Gastrocnemius medialis (tissue), 4 donors: Measurements from ENCODE around the gene SNX18.

ENCODE experiments used
- CTCF ChIP-seq, 5 experiments: fragments of 450-650 bp in 3 of 5; fragments of 200-600 bp in 2 of 5; sonication (generic) in 2 of 5; IDR thresholded peaks in 4 of 5; conservative IDR thresholded peaks in 1 of 5; 1 replicate in 4 of 5; 2 replicates in 1 of 5; pipeline ENCODE4 v1.5.1; 2016 to 2019; ENCODE audit warnings: antibody characterized with exemption in 5 of 5, mild to moderate bottlenecking in 3 of 5, moderate library complexity in 3 of 5
- POLR2A ChIP-seq, 2 donors: fragments of 450-650 bp; IDR thresholded peaks; one replicate each; pipeline ENCODE4 v1.6.1; 2017; ENCODE audit warnings: antibody characterized with exemption in 2 of 2, mild to moderate bottlenecking in 2 of 2, moderate library complexity in 2 of 2

DNA sequence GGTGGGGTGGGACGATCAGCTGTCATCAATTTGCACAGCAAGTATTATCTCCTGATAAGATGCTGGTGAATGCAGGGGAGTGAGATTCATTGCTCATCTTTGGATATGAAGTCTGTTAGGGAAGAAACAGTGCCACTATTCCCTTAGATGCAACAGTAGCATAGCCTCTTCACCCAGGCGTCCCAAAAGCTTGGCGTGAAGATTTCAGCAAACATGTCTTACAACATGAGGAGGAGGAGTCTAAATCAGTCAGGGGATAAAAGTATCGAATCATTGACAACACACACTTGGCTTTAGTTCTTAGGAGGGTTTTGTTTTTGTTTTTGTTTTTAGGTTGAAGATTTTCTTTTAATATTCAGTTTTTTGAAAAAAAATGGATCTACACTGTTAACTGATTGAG lies 26.5 kb downstream of the SNX18 start:
- no peak for TF ChIP-seq POLR2A (IDR thresholded peaks at IDR 0.05)
- no peak for TF ChIP-seq CTCF (IDR thresholded peaks at IDR 0.05 in 4 of 5, conservative IDR thresholded peaks at IDR 0.05 in 1 of 5)
